HL-60 (cell line): ENCODE measurements around the gene SAMM50.

ENCODE experiments used
- CTCF ChIP-seq: IDR thresholded peaks from one replicate; pipeline ENCODE4 v1.5.1; 2011; ENCODE audit warnings: low read length, control low read depth, inconsistent platforms; ENCODE audit not compliant: insufficient read depth
- POLR2AphosphoS5 ChIP-seq: IDR thresholded peaks from 2 replicates; pipeline ENCODE4 v1.6.1; 2012; ENCODE audit warnings: low read depth

- TF ChIP-seq CTCF: no peak
- TF ChIP-seq POLR2AphosphoS5: no peak
Observed at GRCh38 chr22:43990044-43990443, 34.8 kb downstream of the SAMM50 start.
